GM23248 (cell line): ENCODE results near the gene EFCC1. TPM values are rescaled to one million over a fixed set of nuclear protein-coding genes. Genes with fewer than 3 reads are reported as not detected.

Source experiments
- DNase-seq: peaks from one replicate; pipeline ENCODE4 v3.0.0-alpha.2; 2015
- H2AFZ ChIP-seq: fragments of 200-600 bp; sonication (generic); 2 replicates; pipeline ENCODE4 v1.6.1; 2016; ENCODE audit warnings: antibody characterized with exemption
- H3F3A ChIP-seq: fragments of 200-600 bp; sonication (generic); 2 replicates; pipeline ENCODE4 v1.6.1; 2016; ENCODE audit warnings: mild to moderate bottlenecking, antibody characterized with exemption, mixed run types; ENCODE audit not compliant: insufficient read depth
- H3K27ac ChIP-seq: fragments of 200-600 bp; sonication (generic); 2 replicates; pipeline ENCODE4 v1.5.1; 2016; ENCODE audit warnings: mild to moderate bottlenecking
- H3K27me3 ChIP-seq: fragments of 200-600 bp; sonication (generic); replicated peaks from 2 replicates; pipeline ENCODE4 v1.6.1; 2016; ENCODE audit warnings: mild to moderate bottlenecking; ENCODE audit not compliant: insufficient read depth
- H3K36me3 ChIP-seq: fragments of 200-600 bp; sonication (generic); 2 replicates; pipeline ENCODE4 v1.6.1; 2016; ENCODE audit warnings: low read depth, mild to moderate bottlenecking
- H3K4me1 ChIP-seq: fragments of 200-600 bp; sonication (generic); 2 replicates; pipeline ENCODE4 v1.6.1; 2016; ENCODE audit warnings: mild to moderate bottlenecking; ENCODE audit not compliant: insufficient read depth
- H3K4me2 ChIP-seq: fragments of 200-600 bp; sonication (generic); one replicate; pipeline ENCODE4 v1.6.1; 2016; ENCODE audit warnings: mild to moderate bottlenecking; ENCODE audit not compliant: unreplicated experiment
- H3K4me3 ChIP-seq: fragments of 200-600 bp; sonication (generic); 2 replicates; pipeline ENCODE4 v1.5.1; 2016; ENCODE audit warnings: mild to moderate bottlenecking
- H3K79me2 ChIP-seq: fragments of 200-600 bp; sonication (generic); 2 replicates; pipeline ENCODE4 v1.6.1; 2016; ENCODE audit warnings: mild to moderate bottlenecking; ENCODE audit not compliant: insufficient read depth
- H3K9ac ChIP-seq: fragments of 200-600 bp; sonication (generic); 2 replicates; pipeline ENCODE4 v1.6.1; 2016; ENCODE audit warnings: mild to moderate bottlenecking
- H3K9me2 ChIP-seq: fragments of 200-600 bp; sonication (generic); 2 replicates; pipeline ENCODE4 v1.6.1; 2016; ENCODE audit warnings: mixed run types, mild to moderate bottlenecking, moderate library complexity; ENCODE audit not compliant: insufficient read depth
- H3K9me3 ChIP-seq: fragments of 200-600 bp; sonication (generic); one replicate; pipeline ENCODE4 v1.6.1; 2017; ENCODE audit warnings: low read depth
- H4K20me1 ChIP-seq: fragments of 200-600 bp; sonication (generic); 2 replicates; pipeline ENCODE4 v1.6.0; 2016; ENCODE audit not compliant: insufficient read depth
- EZH2 ChIP-seq: fragments of 200-600 bp; sonication (generic); IDR thresholded peaks from 2 replicates; pipeline ENCODE4 v1.6.1; 2018; ENCODE audit warnings: antibody characterized with exemption, mild to moderate bottlenecking; ENCODE audit not compliant: insufficient read depth, poor library complexity, severe bottlenecking
- EZH2phosphoT487 ChIP-seq: fragments of 200-600 bp; sonication (generic); IDR thresholded peaks from 2 replicates; pipeline ENCODE4 v1.6.1; 2018; ENCODE audit warnings: antibody characterized with exemption, moderate library complexity, mild to moderate bottlenecking, low read depth; ENCODE audit not compliant: insufficient read depth
- WGBS, 2 experiments: methylation state at CpG; one replicate each; pipeline ENCODE4 v1.1.6; 2015 to 2017; ENCODE audit warnings: low lambda C conversion rate in 2 of 2, low coverage in 1 of 2; ENCODE audit errors: missing lambda C conversion rate in 2 of 2; 5-methylcytosine and 5-hydroxymethylcytosine counted together
- in situ Hi-C: fragments of 300-500 bp; cut with MboI; formaldehyde crosslinking; loops from 2 replicates; pipeline ENCODE4 v1.15.0; 2020
- polyA plus RNA-seq: library from polyadenylated mRNA; unstranded; fragments of >200 nt; fragmentation: Nextera tagmentation; extraction: Ambion mirVana; gene quantifications from 2 replicates; pipeline ENCODE4 v1.2.1, GENCODE V29; 2016
- total RNA-seq: library from RNA; depleted of rRNA; stranded (reverse); fragments of >200 nt; shearing (Covaris generic); gene quantifications from 2 replicates; pipeline ENCODE4 v1.2.3, GENCODE V29; 2014

Gene EFCC1
- total and polyA plus RNA-seq, 2 experiments from 2014 or later = not detected

- Histone ChIP-seq H3K4me2 (no peak overlapping the region), H3K9ac (no peak overlapping the region), H2AFZ (no peak overlapping the region), H3K79me2 (no peaks in the 10 kb centered on the region), H3K4me1 (0 out of 2 replicates have a peak, but pooled peaks cover 2% of the 10 kb centered on the region), H3K9me2 (no peaks in the 10 kb centered on the region), H3K27ac (no peak overlapping the region), H4K20me1 (no peaks in the 10 kb centered on the region), H3K4me3 (no peak overlapping the region), H3F3A (no peaks in the 10 kb centered on the region), H3K9me3 (no peaks in the 10 kb centered on the region), H3K27me3 (peaks cover 3% of the 10 kb centered on the region; the same call in 1 of the 2 replicates), H3K36me3 (no peaks in the 10 kb centered on the region)
- in situ Hi-C loops = no loop called here
- 67 to 71% methylated on average over 4 of the region's 4 CpGs for WGBS, 2 experiments
- DNase-seq = no peak
- TF ChIP-seq EZH2 = no peak
- TF ChIP-seq EZH2phosphoT487 = no peak
These were observed 57.5 kb downstream of the EFCC1 start for GRCh38 chr3:129058441-129059200.

DNA sequence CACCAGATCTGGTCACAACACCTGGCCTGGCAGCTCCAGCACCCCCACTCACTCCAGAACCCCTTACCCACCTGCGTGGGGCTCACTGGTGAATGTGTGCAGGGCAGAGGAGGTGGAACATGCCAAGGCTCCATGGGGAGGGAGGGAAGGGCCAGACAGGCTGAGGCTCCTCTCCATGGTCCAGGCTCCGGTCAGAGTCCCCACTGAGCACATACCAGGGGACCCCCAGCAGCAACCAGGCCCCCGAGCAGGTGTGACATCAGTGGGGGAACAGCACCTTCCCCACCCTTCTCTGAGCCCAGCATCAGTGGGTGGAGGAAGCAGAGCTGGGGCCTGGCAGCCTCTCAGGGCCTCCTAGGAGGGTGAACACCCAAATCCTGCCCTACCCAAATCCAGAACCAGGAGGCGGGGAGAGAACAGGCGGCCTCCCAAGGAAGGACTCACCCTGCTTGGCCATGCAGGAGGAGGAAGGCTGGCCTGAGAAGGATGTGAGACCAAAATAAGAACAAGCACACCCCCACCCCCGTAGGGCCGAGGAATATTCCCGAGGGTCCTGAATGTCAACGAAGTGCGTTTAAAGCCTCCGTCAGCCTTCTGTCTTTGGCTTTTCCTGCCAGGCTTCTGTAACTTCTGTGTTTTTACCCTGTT, 58.3 kb downstream of the EFCC1 start:
- Histone ChIP-seq H3K79me2 (no peaks in the 10 kb centered on the region), H4K20me1 (no peaks in the 10 kb centered on the region), H3K36me3 (no peaks in the 10 kb centered on the region), H3K9ac (no peak overlapping the region), H3K27me3 (peaks cover 3% of the 10 kb centered on the region; the same call in 1 of the 2 replicates), H3K4me1 (no peaks in the 10 kb centered on the region), H3F3A (no peaks in the 10 kb centered on the region), H3K9me3 (no peaks in the 10 kb centered on the region), H3K4me2 (no peak overlapping the region), H2AFZ (no peak overlapping the region), H3K9me2 (no peaks in the 10 kb centered on the region), H3K4me3 (no peak overlapping the region), H3K27ac (no peak overlapping the region)
- in situ Hi-C loops = no loop called here
- no peak for TF ChIP-seq EZH2phosphoT487
- TF ChIP-seq EZH2 = no peak
- WGBS, 2 experiments = 56 to 60% methylated on average over 10 to 11 of the region's 11 CpGs
- DNase-seq = no peak

DNA sequence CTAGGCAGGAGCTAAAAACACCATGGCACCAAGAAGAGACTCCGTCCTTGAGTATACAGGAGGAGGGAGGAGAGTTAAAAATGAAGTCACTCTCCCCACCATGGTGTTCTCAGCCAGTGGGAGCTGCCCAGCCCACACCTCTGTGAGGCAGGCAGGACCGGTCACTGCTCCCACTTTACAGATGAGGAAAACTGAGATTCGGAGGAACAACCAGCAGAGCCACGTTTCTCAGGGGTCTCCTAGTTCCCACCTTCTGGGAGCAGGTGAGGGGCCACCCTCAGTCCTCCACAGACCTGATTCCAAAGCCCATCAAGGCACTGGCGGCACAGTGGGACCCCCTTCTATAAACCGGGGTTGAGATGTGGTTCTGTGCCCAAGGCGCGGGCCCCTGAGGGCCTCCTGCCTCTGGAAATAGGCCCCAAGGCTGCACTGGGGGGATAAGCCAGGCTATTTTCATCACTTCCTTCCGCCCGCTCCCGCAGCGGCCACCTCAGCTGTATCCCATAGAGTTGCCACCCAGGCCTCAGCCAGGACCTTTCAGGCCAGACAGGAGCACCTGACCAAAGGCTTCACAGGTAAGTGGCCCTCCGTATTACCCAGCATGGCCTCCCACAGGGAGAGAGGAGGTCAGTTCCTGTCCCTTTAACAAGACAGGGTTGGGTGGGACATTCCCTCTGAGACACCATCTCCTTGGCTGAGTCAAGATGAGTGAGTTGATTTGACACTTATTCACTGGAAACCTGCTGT, 59.3 kb downstream of the EFCC1 start, which contains the start of gene GP9:
GP9 (plus strand) TSS at position 504 of the 747 bp plus-strand sequence. CDS start 961 bp downstream, outside the sequence.
- Histone ChIP-seq H2AFZ (no peak within 1 kb of the TSS), H3K79me2 (no peaks in the 10 kb centered on the region), H3K9ac (no peak within 1 kb of the TSS), H3K4me3 (no peak within 1 kb of the TSS), H3K27me3 (peaks cover 3% of the 10 kb centered on the region; the same call in 1 of the 2 replicates), H3K4me2 (no peak within 1 kb of the TSS), H4K20me1 (no peaks in the 10 kb centered on the region), H3K36me3 (no peaks in the 10 kb centered on the region), H3F3A (no peaks in the 10 kb centered on the region), H3K9me3 (no peaks in the 10 kb centered on the region), H3K9me2 (no peaks in the 10 kb centered on the region), H3K4me1 (no peaks in the 10 kb centered on the region), H3K27ac (no peak within 1 kb of the TSS)
- WGBS, 2 experiments = 76 to 84% methylated on average over 12 to 13 of the region's 13 CpGs
- DNase-seq = no peak
- TF ChIP-seq EZH2 = no peak
- no peak for TF ChIP-seq EZH2phosphoT487
- in situ Hi-C loops = no loop called here
